GM23248 (cell line): ENCODE results near the gene C1GALT1. TPM values are rescaled to one million over a fixed set of nuclear protein-coding genes. Genes with fewer than 3 reads are reported as not detected.

Experiments
- DNase-seq: peaks from one replicate; pipeline ENCODE4 v3.0.0-alpha.2; 2015
- H2AFZ ChIP-seq: fragments of 200-600 bp; sonication (generic); 2 replicates; pipeline ENCODE4 v1.6.1; 2016; ENCODE audit warnings: antibody characterized with exemption
- H3F3A ChIP-seq: fragments of 200-600 bp; sonication (generic); 2 replicates; pipeline ENCODE4 v1.6.1; 2016; ENCODE audit warnings: mild to moderate bottlenecking, antibody characterized with exemption, mixed run types; ENCODE audit not compliant: insufficient read depth
- H3K27ac ChIP-seq: fragments of 200-600 bp; sonication (generic); 2 replicates; pipeline ENCODE4 v1.5.1; 2016; ENCODE audit warnings: mild to moderate bottlenecking
- H3K27me3 ChIP-seq: fragments of 200-600 bp; sonication (generic); replicated peaks from 2 replicates; pipeline ENCODE4 v1.6.1; 2016; ENCODE audit warnings: mild to moderate bottlenecking; ENCODE audit not compliant: insufficient read depth
- H3K36me3 ChIP-seq: fragments of 200-600 bp; sonication (generic); 2 replicates; pipeline ENCODE4 v1.6.1; 2016; ENCODE audit warnings: low read depth, mild to moderate bottlenecking
- H3K4me1 ChIP-seq: fragments of 200-600 bp; sonication (generic); 2 replicates; pipeline ENCODE4 v1.6.1; 2016; ENCODE audit warnings: mild to moderate bottlenecking; ENCODE audit not compliant: insufficient read depth
- H3K4me2 ChIP-seq: fragments of 200-600 bp; sonication (generic); one replicate; pipeline ENCODE4 v1.6.1; 2016; ENCODE audit warnings: mild to moderate bottlenecking; ENCODE audit not compliant: unreplicated experiment
- H3K4me3 ChIP-seq: fragments of 200-600 bp; sonication (generic); 2 replicates; pipeline ENCODE4 v1.5.1; 2016; ENCODE audit warnings: mild to moderate bottlenecking
- H3K79me2 ChIP-seq: fragments of 200-600 bp; sonication (generic); 2 replicates; pipeline ENCODE4 v1.6.1; 2016; ENCODE audit warnings: mild to moderate bottlenecking; ENCODE audit not compliant: insufficient read depth
- H3K9ac ChIP-seq: fragments of 200-600 bp; sonication (generic); 2 replicates; pipeline ENCODE4 v1.6.1; 2016; ENCODE audit warnings: mild to moderate bottlenecking
- H3K9me2 ChIP-seq: fragments of 200-600 bp; sonication (generic); 2 replicates; pipeline ENCODE4 v1.6.1; 2016; ENCODE audit warnings: mixed run types, mild to moderate bottlenecking, moderate library complexity; ENCODE audit not compliant: insufficient read depth
- H3K9me3 ChIP-seq: fragments of 200-600 bp; sonication (generic); one replicate; pipeline ENCODE4 v1.6.1; 2017; ENCODE audit warnings: low read depth
- H4K20me1 ChIP-seq: fragments of 200-600 bp; sonication (generic); 2 replicates; pipeline ENCODE4 v1.6.0; 2016; ENCODE audit not compliant: insufficient read depth
- EZH2 ChIP-seq: fragments of 200-600 bp; sonication (generic); IDR thresholded peaks from 2 replicates; pipeline ENCODE4 v1.6.1; 2018; ENCODE audit warnings: antibody characterized with exemption, mild to moderate bottlenecking; ENCODE audit not compliant: insufficient read depth, poor library complexity, severe bottlenecking
- EZH2phosphoT487 ChIP-seq: fragments of 200-600 bp; sonication (generic); IDR thresholded peaks from 2 replicates; pipeline ENCODE4 v1.6.1; 2018; ENCODE audit warnings: antibody characterized with exemption, moderate library complexity, mild to moderate bottlenecking, low read depth; ENCODE audit not compliant: insufficient read depth
- WGBS, 2 experiments: methylation state at CpG; one replicate each; pipeline ENCODE4 v1.1.6; 2015 to 2017; ENCODE audit warnings: low lambda C conversion rate in 2 of 2, low coverage in 1 of 2; ENCODE audit errors: missing lambda C conversion rate in 2 of 2; 5-methylcytosine and 5-hydroxymethylcytosine counted together
- in situ Hi-C: fragments of 300-500 bp; cut with MboI; formaldehyde crosslinking; loops from 2 replicates; pipeline ENCODE4 v1.15.0; 2020
- polyA plus RNA-seq: library from polyadenylated mRNA; unstranded; fragments of >200 nt; fragmentation: Nextera tagmentation; extraction: Ambion mirVana; gene quantifications from 2 replicates; pipeline ENCODE4 v1.2.1, GENCODE V29; 2016
- total RNA-seq: library from RNA; depleted of rRNA; stranded (reverse); fragments of >200 nt; shearing (Covaris generic); gene quantifications from 2 replicates; pipeline ENCODE4 v1.2.3, GENCODE V29; 2014

The C1GALT1 gene
- total and polyA plus RNA-seq, 2 experiments from 2014 or later = 72.7 to 75.2 TPM

- Histone ChIP-seq H3K79me2 (peaks cover 84% of the 10 kb centered on the region), H3K4me2 (no peak overlapping the region), H3K9me2 (no peaks in the 10 kb centered on the region), H3K27me3 (no peaks in the 10 kb centered on the region), H3F3A (no peaks in the 10 kb centered on the region), H3K4me1 (no peaks in the 10 kb centered on the region), H2AFZ (no peak overlapping the region), H3K36me3 (no peaks in the 10 kb centered on the region), H4K20me1 (no peaks in the 10 kb centered on the region), H3K4me3 (no peak overlapping the region), H3K9me3 (no peaks in the 10 kb centered on the region), H3K9ac (no peak overlapping the region), H3K27ac (no peak overlapping the region)
- no peak for DNase-seq
- TF ChIP-seq EZH2phosphoT487 (no peak), EZH2 (no peak)
- 95 to 100% methylated on average over 2 of the region's 2 CpGs for WGBS, 2 experiments
- in situ Hi-C loops = no loop called here
Measured at GRCh38 chr7:7164591-7164990, 17.8 kb upstream of the C1GALT1 start.

GRCh38 chr7:7165372-7165771, 17.0 kb upstream of the C1GALT1 start:
- Histone ChIP-seq H2AFZ (no peak overlapping the region), H3F3A (no peaks in the 10 kb centered on the region), H3K9me3 (no peaks in the 10 kb centered on the region), H3K27ac (no peak overlapping the region), H4K20me1 (no peaks in the 10 kb centered on the region), H3K4me1 (no peaks in the 10 kb centered on the region), H3K79me2 (peaks cover 84% of the 10 kb centered on the region), H3K27me3 (no peaks in the 10 kb centered on the region), H3K9me2 (no peaks in the 10 kb centered on the region), H3K9ac (no peak overlapping the region), H3K4me3 (no peak overlapping the region), H3K4me2 (no peak overlapping the region), H3K36me3 (no peaks in the 10 kb centered on the region; the same call in 1 of the 2 replicates)
- TF ChIP-seq EZH2phosphoT487 = no peak
- TF ChIP-seq EZH2 = no peak
- no peak for DNase-seq
- in situ Hi-C loops = no loop called here
- WGBS, 2 experiments = 91 to 92% methylated on average over 3 of the region's 3 CpGs

- no peaks in the 10 kb centered on the region for H3K4me1 ChIP-seq
- H3K79me2 ChIP-seq = peaks cover 84% of the 10 kb centered on the region
- no peak for DNase-seq
- 96 to 97% methylated on average over 3 of the region's 3 CpGs for WGBS, 2 experiments
- no peak overlapping the region for H2AFZ ChIP-seq
- no peaks in the 10 kb centered on the region for H4K20me1 ChIP-seq
- no peaks in the 10 kb centered on the region for H3K27me3 ChIP-seq
- no peak overlapping the region for H3K9ac ChIP-seq
- H3K36me3 ChIP-seq = no peaks in the 10 kb centered on the region; the same call in 1 of the 2 replicates
- no peak overlapping the region for H3K4me3 ChIP-seq
- in situ Hi-C loops = no loop called here
- H3K4me2 ChIP-seq = no peak overlapping the region
- H3K9me3 ChIP-seq = no peaks in the 10 kb centered on the region
- TF ChIP-seq EZH2 = no peak
- TF ChIP-seq EZH2phosphoT487 = no peak
- H3K9me2 ChIP-seq = no peaks in the 10 kb centered on the region
- H3K27ac ChIP-seq = no peak overlapping the region
- no peaks in the 10 kb centered on the region for H3F3A ChIP-seq
Measured at GRCh38 chr7:7166318-7166717, 16.0 kb upstream of the C1GALT1 start.

GRCh38 chr7:7169296-7169695, 13.0 kb upstream of the C1GALT1 start:
- Histone ChIP-seq H3K9me3 (no peaks in the 10 kb centered on the region), H3K27ac (no peak overlapping the region), H3K4me2 (no peak overlapping the region), H3K79me2 (peaks cover 100% of the 10 kb centered on the region), H3K4me1 (no peaks in the 10 kb centered on the region), H3K9ac (no peak overlapping the region), H3K4me3 (no peak overlapping the region), H2AFZ (no peak overlapping the region), H3K36me3 (no peaks in the 10 kb centered on the region; the same call in 1 of the 2 replicates), H4K20me1 (no peaks in the 10 kb centered on the region), H3K27me3 (no peaks in the 10 kb centered on the region), H3F3A (no peaks in the 10 kb centered on the region), H3K9me2 (no peaks in the 10 kb centered on the region)
- no peak for TF ChIP-seq EZH2
- no peak for TF ChIP-seq EZH2phosphoT487
- no peak for DNase-seq
- in situ Hi-C loops = no loop called here
- 39 to 61% methylated on average over 1 of the region's 1 CpG for WGBS, 2 experiments

GRCh38 chr7:7173956-7174632, 8.2 kb upstream of the C1GALT1 start:
- H3K4me3 ChIP-seq = no peak overlapping the region
- in situ Hi-C loops = no loop called here
- TF ChIP-seq EZH2phosphoT487 = no peak
- no peak for TF ChIP-seq EZH2
- peaks cover 41% of the 10 kb centered on the region for H3F3A ChIP-seq
- H3K79me2 ChIP-seq = peaks cover 82% of the 10 kb centered on the region
- H2AFZ ChIP-seq = no peak overlapping the region
- DNase-seq = no peak
- H3K36me3 ChIP-seq = no peaks in the 10 kb centered on the region; the same call in 1 of the 2 replicates
- no peak overlapping the region for H3K4me2 ChIP-seq
- no peak overlapping the region for H3K27ac ChIP-seq
- no peaks in the 10 kb centered on the region for H3K27me3 ChIP-seq
- WGBS, 2 experiments = 80 to 82% methylated on average over 6 of the region's 6 CpGs
- peaks cover 33% of the 10 kb centered on the region for H3K4me1 ChIP-seq
- no peak overlapping the region for H3K9ac ChIP-seq
- H4K20me1 ChIP-seq = no peaks in the 10 kb centered on the region
- H3K9me2 ChIP-seq = no peaks in the 10 kb centered on the region
- no peaks in the 10 kb centered on the region for H3K9me3 ChIP-seq
